GM23338 (cell line): ENCODE measurements around the gene ZSCAN9. TPM values are rescaled to one million over a fixed set of nuclear protein-coding genes. Genes with fewer than 3 reads are reported as not detected.
A peak's percentile ranks its signal among the peaks of the same experiment; 100 is the strongest.

Experiments
- ATAC-seq: fragments of 200-7000 bp; cut with Tn5 transposase; 3 replicates; pipeline ENCODE4 v1.9.1; 2020
- DNase-seq: peaks from one replicate; pipeline ENCODE4 v3.0.0-alpha.2; 2015; ENCODE audit warnings: low spot score
- H2AFZ ChIP-seq: fragments of 200-600 bp; sonication (generic); 2 replicates; pipeline ENCODE4 v1.8.0; 2016; ENCODE audit warnings: antibody characterized with exemption, mild to moderate bottlenecking, moderate library complexity
- H3F3A ChIP-seq: fragments of 200-600 bp; sonication (generic); replicated peaks from 2 replicates; pipeline ENCODE4 v1.8.0; 2017; ENCODE audit warnings: antibody characterized with exemption, mixed run types, low read depth
- H3K27ac ChIP-seq: fragments of 200-600 bp; sonication (generic); 2 replicates; pipeline ENCODE4 v1.6.1; 2016; ENCODE audit warnings: low read depth
- H3K27me3 ChIP-seq: fragments of 200-600 bp; sonication (generic); 2 replicates; pipeline ENCODE4 v1.8.0; 2016; ENCODE audit warnings: mild to moderate bottlenecking, mixed run types, moderate library complexity; ENCODE audit not compliant: insufficient read depth
- H3K36me3 ChIP-seq: fragments of 200-600 bp; sonication (generic); 2 replicates; pipeline ENCODE4 v1.8.0; 2016; ENCODE audit warnings: mild to moderate bottlenecking; ENCODE audit not compliant: insufficient read depth
- H3K4me1 ChIP-seq: fragments of 200-600 bp; sonication (generic); 2 replicates; pipeline ENCODE4 v1.8.0; 2016; ENCODE audit warnings: mild to moderate bottlenecking, moderate library complexity; ENCODE audit not compliant: insufficient read depth
- H3K4me2 ChIP-seq: fragments of 200-600 bp; sonication (generic); 2 replicates; pipeline ENCODE4 v1.7.1; 2017; ENCODE audit warnings: mixed run types
- H3K4me3 ChIP-seq: fragments of 200-600 bp; sonication (generic); 2 replicates; pipeline ENCODE4 v1.6.1; 2016; ENCODE audit warnings: mixed run types
- H3K79me2 ChIP-seq: fragments of 200-600 bp; sonication (generic); replicated peaks from 2 replicates; pipeline ENCODE4 v1.8.0; 2017; ENCODE audit warnings: mild to moderate bottlenecking; ENCODE audit not compliant: insufficient read depth
- H3K9me2 ChIP-seq: fragments of 200-600 bp; sonication (generic); 2 replicates; pipeline ENCODE4 v1.8.0; 2017; ENCODE audit not compliant: insufficient read depth
- H4K20me1 ChIP-seq: fragments of 200-600 bp; sonication (generic); replicated peaks from 2 replicates; pipeline ENCODE4 v1.8.0; 2017; ENCODE audit warnings: mild to moderate bottlenecking; ENCODE audit not compliant: insufficient read depth
- H3K27ac Mint-ChIP-seq: 2 replicates; pipeline ENCODE4 v1.8.0; 2020; ENCODE audit warnings: inconsistent platforms, mild to moderate bottlenecking, moderate library complexity, mixed read lengths
- H3K27me3 Mint-ChIP-seq: 3 replicates; pipeline ENCODE4 v1.8.0; 2022; ENCODE audit warnings: low read depth, mild to moderate bottlenecking, moderate library complexity, mixed read lengths, inconsistent platforms; ENCODE audit not compliant: insufficient read depth, poor library complexity
- H3K36me3 Mint-ChIP-seq: 3 replicates; pipeline ENCODE4 v1.8.0; 2021; ENCODE audit warnings: low read depth, mild to moderate bottlenecking, inconsistent platforms, moderate library complexity, mixed read lengths
- H3K4me1 Mint-ChIP-seq: 3 replicates; pipeline ENCODE4 v1.8.0; 2020; ENCODE audit warnings: mild to moderate bottlenecking, inconsistent platforms, mixed read lengths
- H3K4me3 Mint-ChIP-seq: 3 replicates; pipeline ENCODE4 v1.8.0; 2021; ENCODE audit warnings: moderate library complexity, mild to moderate bottlenecking, inconsistent platforms, mixed read lengths
- H3K9me3 Mint-ChIP-seq: 3 replicates; pipeline ENCODE4 v1.8.0; 2020; ENCODE audit warnings: moderate library complexity, mild to moderate bottlenecking, inconsistent platforms, mixed read lengths
- CREB1 ChIP-seq: fragments of 250-450 bp; sonication (Bioruptor Pico); IDR thresholded peaks from 2 replicates; pipeline ENCODE4 v1.5.0; 2020; ENCODE audit warnings: low read depth, mild to moderate bottlenecking, moderate library complexity
- EZH2 ChIP-seq: fragments of 200-600 bp; sonication (generic); IDR thresholded peaks from one replicate; pipeline ENCODE4 v1.8.0; 2017; ENCODE audit warnings: antibody characterized with exemption, mild to moderate bottlenecking, low read depth; ENCODE audit not compliant: unreplicated experiment
- NANOG ChIP-seq: IDR thresholded peaks from 2 replicates; pipeline ENCODE4 v1.6.1; 2016; ENCODE audit warnings: antibody characterized with exemption, borderline replicate concordance
- ZNF331 ChIP-seq: fragments of 250-450 bp; sonication (Bioruptor Pico); IDR thresholded peaks from 2 replicates; pipeline ENCODE4 v1.5.0; 2020; ENCODE audit warnings: low read depth, mild to moderate bottlenecking, moderate library complexity
- polyA plus RNA-seq: library from polyadenylated mRNA; unstranded; fragments of >200 nt; fragmentation: Nextera tagmentation; extraction: Ambion mirVana; gene quantifications from 2 replicates; pipeline ENCODE4 v1.2.1, GENCODE V29; 2016
- total RNA-seq: library from RNA; depleted of rRNA; stranded (reverse); fragments of >200 nt; shearing (Covaris generic); gene quantifications from 2 replicates; pipeline ENCODE4 v1.2.3, GENCODE V29; 2014
- TF ChIP-seq, protein P1 (sequence below): fragments of 250-450 bp; sonication (Bioruptor Pico); IDR thresholded peaks from 2 replicates; pipeline ENCODE4 v1.5.0; 2020; ENCODE audit warnings: mild to moderate bottlenecking, moderate library complexity
- TF ChIP-seq, protein P2 (sequence below), 2 experiments: fragments of 200-600 bp in 1 of 2; sonication (generic) in 1 of 2; conservative IDR thresholded peaks; 2 replicates each; pipeline versions ENCODE4 v1.5.1 to v1.6.1; 2016 to 2017; ENCODE audit warnings: antibody characterized with exemption in 2 of 2, low read depth in 2 of 2, mild to moderate bottlenecking in 2 of 2, moderate library complexity in 1 of 2

ZSCAN9 gene
- total and polyA plus RNA-seq, 2 experiments from 2014 or later, result 10.0 to 10.9 TPM

DNA sequence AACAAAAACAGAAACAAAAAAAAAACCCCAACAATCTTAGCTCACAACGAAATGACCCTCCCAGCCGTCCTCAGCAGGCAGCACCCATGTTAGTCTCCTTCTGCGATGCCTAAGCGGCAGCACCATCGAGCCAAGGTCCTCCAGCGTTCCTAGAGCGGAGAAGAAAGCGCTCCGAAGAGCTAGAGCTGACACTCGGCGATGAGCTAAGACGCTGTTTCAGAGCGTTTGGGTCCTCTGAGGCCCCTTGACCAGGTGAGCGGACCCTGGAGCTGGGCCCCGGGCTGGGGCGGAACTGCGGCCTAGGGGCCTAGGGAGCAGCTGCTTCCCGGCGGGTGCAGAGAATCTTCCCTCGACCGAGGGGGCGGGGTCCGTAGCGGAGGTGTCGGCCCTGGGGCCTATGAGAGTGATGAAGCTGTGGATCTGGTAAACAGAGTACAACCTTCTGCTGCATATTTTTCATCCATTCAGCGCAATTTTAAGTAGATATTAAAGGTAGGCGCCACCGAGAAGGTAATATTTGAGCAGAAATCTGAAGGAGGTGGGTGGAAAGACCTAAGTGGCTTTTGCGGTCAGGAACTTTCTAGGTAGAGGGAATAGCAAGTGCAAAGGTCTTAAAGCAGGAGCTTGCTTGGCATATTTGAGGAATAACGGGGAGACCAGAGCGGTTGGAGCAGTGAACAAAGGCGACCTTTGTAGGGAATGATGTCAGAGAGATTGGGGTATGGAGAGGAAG lies 42.1 kb downstream of the ZSCAN9 start, which contains the start of gene ZSCAN26 (continued):
- TF ChIP-seq, protein P1, sequence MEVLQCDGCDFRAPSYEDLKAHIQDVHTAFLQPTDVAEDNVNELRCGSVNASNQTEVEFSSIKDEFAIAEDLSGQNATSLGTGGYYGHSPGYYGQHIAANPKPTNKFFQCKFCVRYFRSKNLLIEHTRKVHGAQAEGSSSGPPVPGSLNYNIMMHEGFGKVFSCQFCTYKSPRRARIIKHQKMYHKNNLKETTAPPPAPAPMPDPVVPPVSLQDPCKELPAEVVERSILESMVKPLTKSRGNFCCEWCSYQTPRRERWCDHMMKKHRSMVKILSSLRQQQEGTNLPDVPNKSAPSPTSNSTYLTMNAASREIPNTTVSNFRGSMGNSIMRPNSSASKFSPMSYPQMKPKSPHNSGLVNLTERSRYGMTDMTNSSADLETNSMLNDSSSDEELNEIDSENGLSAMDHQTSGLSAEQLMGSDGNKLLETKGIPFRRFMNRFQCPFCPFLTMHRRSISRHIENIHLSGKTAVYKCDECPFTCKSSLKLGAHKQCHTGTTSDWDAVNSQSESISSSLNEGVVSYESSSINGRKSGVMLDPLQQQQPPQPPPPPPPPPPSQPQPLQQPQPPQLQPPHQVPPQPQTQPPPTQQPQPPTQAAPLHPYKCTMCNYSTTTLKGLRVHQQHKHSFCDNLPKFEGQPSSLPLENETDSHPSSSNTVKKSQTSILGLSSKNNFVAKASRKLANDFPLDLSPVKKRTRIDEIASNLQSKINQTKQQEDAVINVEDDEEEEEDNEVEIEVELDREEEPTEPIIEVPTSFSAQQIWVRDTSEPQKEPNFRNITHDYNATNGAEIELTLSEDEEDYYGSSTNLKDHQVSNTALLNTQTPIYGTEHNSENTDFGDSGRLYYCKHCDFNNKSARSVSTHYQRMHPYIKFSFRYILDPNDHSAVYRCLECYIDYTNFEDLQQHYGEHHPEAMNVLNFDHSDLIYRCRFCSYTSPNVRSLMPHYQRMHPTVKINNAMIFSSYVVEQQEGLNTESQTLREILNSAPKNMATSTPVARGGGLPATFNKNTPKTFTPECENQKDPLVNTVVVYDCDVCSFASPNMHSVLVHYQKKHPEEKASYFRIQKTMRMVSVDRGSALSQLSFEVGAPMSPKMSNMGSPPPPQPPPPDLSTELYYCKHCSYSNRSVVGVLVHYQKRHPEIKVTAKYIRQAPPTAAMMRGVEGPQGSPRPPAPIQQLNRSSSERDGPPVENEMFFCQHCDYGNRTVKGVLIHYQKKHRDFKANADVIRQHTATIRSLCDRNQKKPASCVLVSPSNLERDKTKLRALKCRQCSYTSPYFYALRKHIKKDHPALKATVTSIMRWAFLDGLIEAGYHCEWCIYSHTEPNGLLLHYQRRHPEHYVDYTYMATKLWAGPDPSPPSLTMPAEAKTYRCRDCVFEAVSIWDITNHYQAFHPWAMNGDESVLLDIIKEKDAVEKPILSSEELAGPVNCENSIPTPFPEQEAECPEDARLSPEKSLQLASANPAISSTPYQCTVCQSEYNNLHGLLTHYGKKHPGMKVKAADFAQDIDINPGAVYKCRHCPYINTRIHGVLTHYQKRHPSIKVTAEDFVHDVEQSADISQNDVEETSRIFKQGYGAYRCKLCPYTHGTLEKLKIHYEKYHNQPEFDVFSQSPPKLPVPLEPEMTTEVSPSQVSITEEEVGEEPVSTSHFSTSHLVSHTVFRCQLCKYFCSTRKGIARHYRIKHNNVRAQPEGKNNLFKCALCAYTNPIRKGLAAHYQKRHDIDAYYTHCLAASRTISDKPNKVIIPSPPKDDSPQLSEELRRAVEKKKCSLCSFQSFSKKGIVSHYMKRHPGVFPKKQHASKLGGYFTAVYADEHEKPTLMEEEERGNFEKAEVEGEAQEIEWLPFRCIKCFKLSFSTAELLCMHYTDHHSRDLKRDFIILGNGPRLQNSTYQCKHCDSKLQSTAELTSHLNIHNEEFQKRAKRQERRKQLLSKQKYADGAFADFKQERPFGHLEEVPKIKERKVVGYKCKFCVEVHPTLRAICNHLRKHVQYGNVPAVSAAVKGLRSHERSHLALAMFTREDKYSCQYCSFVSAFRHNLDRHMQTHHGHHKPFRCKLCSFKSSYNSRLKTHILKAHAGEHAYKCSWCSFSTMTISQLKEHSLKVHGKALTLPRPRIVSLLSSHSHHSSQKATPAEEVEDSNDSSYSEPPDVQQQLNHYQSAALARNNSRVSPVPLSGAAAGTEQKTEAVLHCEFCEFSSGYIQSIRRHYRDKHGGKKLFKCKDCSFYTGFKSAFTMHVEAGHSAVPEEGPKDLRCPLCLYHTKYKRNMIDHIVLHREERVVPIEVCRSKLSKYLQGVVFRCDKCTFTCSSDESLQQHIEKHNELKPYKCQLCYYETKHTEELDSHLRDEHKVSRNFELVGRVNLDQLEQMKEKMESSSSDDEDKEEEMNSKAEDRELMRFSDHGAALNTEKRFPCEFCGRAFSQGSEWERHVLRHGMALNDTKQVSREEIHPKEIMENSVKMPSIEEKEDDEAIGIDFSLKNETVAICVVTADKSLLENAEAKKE (CRISPR knock-in tag), result no peak

DNA sequence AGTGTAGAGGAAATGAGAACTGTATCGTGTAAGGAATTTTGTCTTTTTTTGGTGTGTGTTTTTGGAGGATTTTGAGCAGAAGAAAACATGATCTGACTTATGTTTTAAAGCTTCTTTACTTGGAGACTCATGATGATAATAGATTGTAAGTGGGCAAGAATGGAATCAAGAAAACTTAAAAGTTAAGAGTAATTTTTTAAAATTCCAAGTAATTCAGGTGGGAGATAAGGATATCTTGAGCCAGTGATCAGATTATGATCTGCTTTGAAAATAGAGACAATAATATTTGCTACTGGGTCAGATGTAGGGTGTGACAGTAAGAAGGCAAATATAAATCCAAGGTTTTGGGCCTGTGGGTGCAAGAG lies 42.6 kb downstream of the ZSCAN9 start:
- DNase-seq (no peak), ATAC-seq (no peak)
- H3K27me3 Mint-ChIP-seq, result no peaks in the 10 kb centered on the region
- Histone ChIP-seq H3K27me3 (peaks cover 24% of the 10 kb centered on the region), H3K79me2 (peaks cover 21% of the 10 kb centered on the region), H3K4me3 (peak overlapping the region; percentile 91), H4K20me1 (no peaks in the 10 kb centered on the region; the same call in 1 of the 2 replicates), H3F3A (peaks cover 3% of the 10 kb centered on the region; the same call in 1 of the 2 replicates), H3K27ac (peak overlapping the region; percentile 92), H3K4me1 (no peaks in the 10 kb centered on the region), H3K4me2 (peak overlapping the region; percentile 95), H2AFZ (peak overlapping the region; percentile 48), H3K36me3 (no peaks in the 10 kb centered on the region; the same call in 1 of the 2 replicates), H3K9me2 (no peaks in the 10 kb centered on the region)
- peaks cover 8% of the 10 kb centered on the region; the same call in 2 of the 3 replicates for H3K36me3 Mint-ChIP-seq
- no peaks in the 10 kb centered on the region; the same call in 2 of the 3 replicates for H3K4me1 Mint-ChIP-seq
- H3K4me3 Mint-ChIP-seq, result no peak overlapping the region
- H3K27ac Mint-ChIP-seq, result no peak overlapping the region
- H3K9me3 Mint-ChIP-seq, result no peaks in the 10 kb centered on the region
- TF ChIP-seq, protein P2, sequence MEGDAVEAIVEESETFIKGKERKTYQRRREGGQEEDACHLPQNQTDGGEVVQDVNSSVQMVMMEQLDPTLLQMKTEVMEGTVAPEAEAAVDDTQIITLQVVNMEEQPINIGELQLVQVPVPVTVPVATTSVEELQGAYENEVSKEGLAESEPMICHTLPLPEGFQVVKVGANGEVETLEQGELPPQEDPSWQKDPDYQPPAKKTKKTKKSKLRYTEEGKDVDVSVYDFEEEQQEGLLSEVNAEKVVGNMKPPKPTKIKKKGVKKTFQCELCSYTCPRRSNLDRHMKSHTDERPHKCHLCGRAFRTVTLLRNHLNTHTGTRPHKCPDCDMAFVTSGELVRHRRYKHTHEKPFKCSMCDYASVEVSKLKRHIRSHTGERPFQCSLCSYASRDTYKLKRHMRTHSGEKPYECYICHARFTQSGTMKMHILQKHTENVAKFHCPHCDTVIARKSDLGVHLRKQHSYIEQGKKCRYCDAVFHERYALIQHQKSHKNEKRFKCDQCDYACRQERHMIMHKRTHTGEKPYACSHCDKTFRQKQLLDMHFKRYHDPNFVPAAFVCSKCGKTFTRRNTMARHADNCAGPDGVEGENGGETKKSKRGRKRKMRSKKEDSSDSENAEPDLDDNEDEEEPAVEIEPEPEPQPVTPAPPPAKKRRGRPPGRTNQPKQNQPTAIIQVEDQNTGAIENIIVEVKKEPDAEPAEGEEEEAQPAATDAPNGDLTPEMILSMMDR (conservative IDR thresholded peaks at IDR 0.05; ENCODE audit: low read depth in 2 of 2), result no peak
- TF ChIP-seq CREB1 (no peak), ZNF331 (CRISPR knock-in tag) (no peak), EZH2 (no peak), NANOG (no peak)
- TF ChIP-seq, protein P1 (CRISPR knock-in tag), result no peak
